Astrocyte (in vitro differentiated cells and primary cell): ENCODE data around the gene DGKB. TPM values are rescaled to one million over a fixed set of nuclear protein-coding genes. Genes with fewer than 3 reads are reported as not detected.

Experiments
- DNase-seq: peaks from one replicate; pipeline ENCODE4 v3.0.0-alpha.2; 2010; ENCODE audit warnings: low read depth
- FAIRE-seq: peaks from 2 replicates; lab custom pipeline; 2011; peaks lifted over from hg19 to GRCh38; lab: Jason Lieb, UNC
- H2AFZ ChIP-seq: 2 replicates; pipeline ENCODE4 v1.6.0; 2012; ENCODE audit warnings: low read depth, low read length, inconsistent platforms
- H3K27ac ChIP-seq: 2 replicates; pipeline ENCODE4 v1.5.1; 2011; ENCODE audit warnings: low read depth, low read length, inconsistent platforms
- H3K27me3 ChIP-seq: 2 replicates; pipeline ENCODE4 v1.6.0; 2011; ENCODE audit warnings: low read length, inconsistent platforms; ENCODE audit not compliant: insufficient read depth
- H3K36me3 ChIP-seq: 2 replicates; pipeline ENCODE4 v1.5.1; 2011; ENCODE audit warnings: low read length, inconsistent platforms; ENCODE audit not compliant: insufficient read depth
- H3K4me1 ChIP-seq: 2 replicates; pipeline ENCODE4 v1.5.1; 2011; ENCODE audit warnings: low read length, inconsistent platforms; ENCODE audit not compliant: insufficient read depth
- H3K4me2 ChIP-seq: 2 replicates; pipeline ENCODE4 v1.6.0; 2012; ENCODE audit warnings: low read length, inconsistent platforms
- H3K4me3 ChIP-seq: 2 replicates; pipeline ENCODE4 v1.5.1; 2011; ENCODE audit warnings: low read depth, mild to moderate bottlenecking, low read length, inconsistent platforms; ENCODE audit not compliant: insufficient read depth
- H3K79me2 ChIP-seq: 2 replicates; pipeline ENCODE4 v1.6.0; 2012; ENCODE audit warnings: mild to moderate bottlenecking, low read length, inconsistent platforms; ENCODE audit not compliant: insufficient read depth
- H3K9ac ChIP-seq: 2 replicates; pipeline ENCODE4 v1.6.0; 2012; ENCODE audit warnings: mild to moderate bottlenecking, low read length, inconsistent platforms
- H3K9me3 ChIP-seq: 2 replicates; pipeline ENCODE4 v1.5.1; 2012; ENCODE audit warnings: low read depth, mild to moderate bottlenecking, low read length, inconsistent platforms; ENCODE audit not compliant: insufficient read depth
- H4K20me1 ChIP-seq: 2 replicates; pipeline ENCODE4 v1.6.0; 2012; ENCODE audit warnings: low read length, inconsistent platforms; ENCODE audit not compliant: insufficient read depth
- H3K27ac Mint-ChIP-seq: one replicate; pipeline ENCODE4 v1.8.0; 2021; ENCODE audit warnings: mild to moderate bottlenecking, mixed read lengths; ENCODE audit not compliant: unreplicated experiment
- H3K27me3 Mint-ChIP-seq: one replicate; pipeline ENCODE4 v1.8.0; 2021; ENCODE audit warnings: low read depth, mixed read lengths; ENCODE audit not compliant: unreplicated experiment
- H3K36me3 Mint-ChIP-seq: one replicate; pipeline ENCODE4 v1.8.0; 2021; ENCODE audit warnings: low read depth, mixed read lengths; ENCODE audit not compliant: unreplicated experiment
- H3K4me1 Mint-ChIP-seq: one replicate; pipeline ENCODE4 v1.8.0; 2021; ENCODE audit warnings: low read depth, mixed read lengths; ENCODE audit not compliant: unreplicated experiment
- H3K4me3 Mint-ChIP-seq: one replicate; pipeline ENCODE4 v1.8.0; 2021; ENCODE audit warnings: mild to moderate bottlenecking, moderate library complexity, mixed read lengths; ENCODE audit not compliant: unreplicated experiment
- H3K9me3 Mint-ChIP-seq: one replicate; pipeline ENCODE4 v1.8.0; 2021; ENCODE audit warnings: mild to moderate bottlenecking, mixed read lengths; ENCODE audit not compliant: unreplicated experiment
- EZH2 ChIP-seq: IDR thresholded peaks from 2 replicates; pipeline ENCODE4 v1.6.1; 2012; ENCODE audit warnings: mild to moderate bottlenecking, low read length, inconsistent platforms; ENCODE audit not compliant: insufficient read depth
- total RNA-seq: library from RNA; stranded (reverse); gene quantifications from 2 replicates; pipeline ENCODE4 v1.2.1, GENCODE V29; 2021
- TF ChIP-seq, protein P1 (sequence below): IDR thresholded peaks from 2 replicates; pipeline ENCODE4 v1.5.1; 2011; ENCODE audit warnings: low read depth, mild to moderate bottlenecking, inconsistent platforms, low read length, moderate library complexity; ENCODE audit not compliant: insufficient read depth

DGKB gene
- total RNA-seq, 1 donor from 2014 or later: 0.39 TPM

DNA sequence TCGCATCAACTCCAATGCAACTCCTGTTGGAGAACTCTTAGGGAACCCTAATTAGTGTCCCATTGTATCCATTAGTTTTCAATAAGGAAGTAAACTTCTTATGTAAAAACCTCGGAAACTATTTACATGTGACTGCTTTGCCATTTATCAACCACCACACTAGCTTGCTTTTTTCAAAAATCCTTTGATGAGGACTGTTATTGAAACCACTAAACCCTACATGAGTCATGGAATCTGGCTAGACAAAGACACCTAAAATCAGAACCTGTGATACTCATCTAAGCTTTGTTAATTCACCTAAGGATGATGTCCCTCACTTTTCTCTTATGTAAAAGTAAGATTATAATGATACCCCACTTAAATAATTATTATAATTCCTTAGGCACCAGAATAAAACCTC is 499.0 kb downstream of the DGKB start:
- H3K4me3 Mint-ChIP-seq: no peak overlapping the region

DNA sequence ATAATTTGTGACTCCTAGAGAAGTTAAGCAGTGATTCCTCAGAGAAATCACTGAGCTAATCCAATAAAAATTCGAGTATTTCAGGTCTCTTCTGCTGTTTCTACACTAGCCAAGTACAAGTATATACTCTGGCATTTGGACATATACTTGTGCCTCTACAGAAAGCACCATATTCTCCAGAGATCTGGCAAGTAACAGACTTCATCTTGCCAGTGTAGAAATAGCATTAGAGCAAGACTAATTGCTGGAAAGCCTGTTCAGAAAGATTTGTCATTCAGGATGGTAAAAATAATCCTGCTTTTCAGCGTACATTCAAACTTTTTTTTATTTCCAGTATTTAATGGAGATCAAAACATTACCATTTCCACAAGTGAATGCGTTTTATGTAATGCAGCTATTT is 502.3 kb downstream of the DGKB start:
- no peaks in the 10 kb centered on the region for H3K27me3 Mint-ChIP-seq
- Histone ChIP-seq H2AFZ (no peak overlapping the region), H3K9me3 (no peaks in the 10 kb centered on the region), H3K27me3 (no peaks in the 10 kb centered on the region), H3K4me3 (no peak overlapping the region), H4K20me1 (no peaks in the 10 kb centered on the region), H3K36me3 (no peaks in the 10 kb centered on the region), H3K4me1 (no peaks in the 10 kb centered on the region), H3K27ac (no peak overlapping the region), H3K4me2 (no peak overlapping the region), H3K9ac (no peak overlapping the region), H3K79me2 (no peaks in the 10 kb centered on the region)
- TF ChIP-seq, protein P1, sequence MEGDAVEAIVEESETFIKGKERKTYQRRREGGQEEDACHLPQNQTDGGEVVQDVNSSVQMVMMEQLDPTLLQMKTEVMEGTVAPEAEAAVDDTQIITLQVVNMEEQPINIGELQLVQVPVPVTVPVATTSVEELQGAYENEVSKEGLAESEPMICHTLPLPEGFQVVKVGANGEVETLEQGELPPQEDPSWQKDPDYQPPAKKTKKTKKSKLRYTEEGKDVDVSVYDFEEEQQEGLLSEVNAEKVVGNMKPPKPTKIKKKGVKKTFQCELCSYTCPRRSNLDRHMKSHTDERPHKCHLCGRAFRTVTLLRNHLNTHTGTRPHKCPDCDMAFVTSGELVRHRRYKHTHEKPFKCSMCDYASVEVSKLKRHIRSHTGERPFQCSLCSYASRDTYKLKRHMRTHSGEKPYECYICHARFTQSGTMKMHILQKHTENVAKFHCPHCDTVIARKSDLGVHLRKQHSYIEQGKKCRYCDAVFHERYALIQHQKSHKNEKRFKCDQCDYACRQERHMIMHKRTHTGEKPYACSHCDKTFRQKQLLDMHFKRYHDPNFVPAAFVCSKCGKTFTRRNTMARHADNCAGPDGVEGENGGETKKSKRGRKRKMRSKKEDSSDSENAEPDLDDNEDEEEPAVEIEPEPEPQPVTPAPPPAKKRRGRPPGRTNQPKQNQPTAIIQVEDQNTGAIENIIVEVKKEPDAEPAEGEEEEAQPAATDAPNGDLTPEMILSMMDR: no peak
- TF ChIP-seq EZH2: no peak
- H3K36me3 Mint-ChIP-seq: no peaks in the 10 kb centered on the region
- H3K27ac Mint-ChIP-seq: no peak overlapping the region
- FAIRE-seq: no peak
- no peak overlapping the region for H3K4me3 Mint-ChIP-seq
- H3K9me3 Mint-ChIP-seq: no peaks in the 10 kb centered on the region
- peaks cover 5% of the 10 kb centered on the region for H3K4me1 Mint-ChIP-seq
- DNase-seq: no peak

More for the DNA sequence above, 499.0 kb downstream of the DGKB start:
- no peak overlapping the region for H3K27ac ChIP-seq
- Mint-ChIP-seq H3K9me3 (no peaks in the 10 kb centered on the region), H3K27me3 (no peaks in the 10 kb centered on the region), H3K27ac (no peak overlapping the region), H3K36me3 (no peaks in the 10 kb centered on the region), H3K4me1 (peaks cover 5% of the 10 kb centered on the region)
- no peak overlapping the region for H2AFZ ChIP-seq
- H3K27me3 ChIP-seq: no peaks in the 10 kb centered on the region
- H4K20me1 ChIP-seq: no peaks in the 10 kb centered on the region
- H3K9me3 ChIP-seq: no peaks in the 10 kb centered on the region
- no peaks in the 10 kb centered on the region for H3K36me3 ChIP-seq
- no peaks in the 10 kb centered on the region for H3K79me2 ChIP-seq
- H3K9ac ChIP-seq: no peak overlapping the region
- H3K4me2 ChIP-seq: no peak overlapping the region
- FAIRE-seq (no peak), DNase-seq (peak; percentile 73)
- H3K4me1 ChIP-seq: no peaks in the 10 kb centered on the region
- no peak overlapping the region for H3K4me3 ChIP-seq
- TF ChIP-seq, protein P1: no peak
- no peak for TF ChIP-seq EZH2

DNA sequence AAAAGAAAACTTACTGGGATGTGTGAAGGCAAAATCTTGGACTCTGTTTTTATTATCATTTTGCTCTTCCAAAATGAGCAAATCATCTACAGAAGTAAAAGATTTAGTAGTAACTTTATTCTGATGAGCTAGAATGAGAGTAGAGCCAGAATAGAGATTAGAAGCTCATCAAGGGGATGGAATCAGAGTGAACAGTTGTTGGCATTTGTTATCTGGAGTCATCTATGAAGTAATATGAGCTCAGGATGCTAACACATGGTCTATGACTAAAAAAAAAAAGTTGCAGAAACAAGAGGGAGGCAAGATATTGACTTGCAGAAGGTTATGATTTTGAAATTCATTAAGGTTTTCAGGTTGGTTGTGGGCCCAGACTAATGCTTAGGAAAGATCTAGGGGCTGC is 504.0 kb downstream of the DGKB start:
- Histone ChIP-seq H3K27me3 (no peaks in the 10 kb centered on the region), H3K27ac (no peak overlapping the region), H3K4me3 (no peak overlapping the region), H2AFZ (no peak overlapping the region), H3K9me3 (no peaks in the 10 kb centered on the region), H3K9ac (no peak overlapping the region), H3K79me2 (no peaks in the 10 kb centered on the region), H3K36me3 (no peaks in the 10 kb centered on the region), H3K4me2 (no peak overlapping the region), H3K4me1 (no peaks in the 10 kb centered on the region), H4K20me1 (no peaks in the 10 kb centered on the region)
- FAIRE-seq: no peak
- Mint-ChIP-seq H3K27me3 (no peaks in the 10 kb centered on the region), H3K9me3 (no peaks in the 10 kb centered on the region), H3K4me1 (peaks cover 2% of the 10 kb centered on the region), H3K4me3 (no peak overlapping the region), H3K36me3 (no peaks in the 10 kb centered on the region), H3K27ac (no peak overlapping the region)
- no peak for DNase-seq
- TF ChIP-seq, protein P1: no peak
- no peak for TF ChIP-seq EZH2
